Sigmoid colon (tissue), 7 donors: Measurements from ENCODE around the gene PDX1. TPM values are rescaled to one million over a fixed set of nuclear protein-coding genes. Genes with fewer than 3 reads are reported as not detected.

Experiments used
- DNase-seq: peaks from one replicate; pipeline ENCODE4 v3.0.0-alpha.2; 2019
- H3K27ac ChIP-seq, 4 donors: fragments of 200-600 bp; sonication (generic); one replicate each; pipeline ENCODE4 v1.5.1; 2016 to 2019; ENCODE audit warnings: mild to moderate bottlenecking in 1 of 4
- H3K27me3 ChIP-seq, 3 donors: fragments of 200-600 bp; sonication (generic); one replicate each; pipeline ENCODE4 v1.5.1; 2019; ENCODE audit warnings: mild to moderate bottlenecking in 1 of 3
- H3K36me3 ChIP-seq, 4 donors: fragments of 200-600 bp; sonication (generic); one replicate each; pipeline ENCODE4 v1.5.1; 2016 to 2019
- H3K4me1 ChIP-seq, 4 donors: fragments of 200-600 bp; sonication (generic); one replicate each; pipeline ENCODE4 v1.5.1; 2017 to 2019
- H3K4me3 ChIP-seq, 4 donors: fragments of 200-600 bp; sonication (generic); one replicate each; pipeline ENCODE4 v1.5.1; 2017 to 2019; ENCODE audit warnings: mild to moderate bottlenecking in 2 of 4, moderate library complexity in 1 of 4
- H3K9me3 ChIP-seq, 4 donors: fragments of 200-600 bp in 3 of 4; sonication (generic) in 3 of 4; one replicate each; pipeline versions ENCODE4 v1.5.1 to v1.6.1; 2013 to 2019
- CTCF ChIP-seq, 4 experiments: fragments of 450-650 bp in 3 of 4; fragments of 200-600 bp in 1 of 4; IDR thresholded peaks; one replicate each; pipeline ENCODE4 v1.5.1; 2016 to 2019; ENCODE audit warnings: antibody characterized with exemption in 4 of 4, mild to moderate bottlenecking in 3 of 4, moderate library complexity in 2 of 4
- EP300 ChIP-seq, 4 donors: sonication (generic); formaldehyde crosslinking; IDR thresholded peaks; one replicate each; pipeline ENCODE4 v1.6.1; 2017; ENCODE audit warnings: antibody characterized with exemption in 4 of 4
- POLR2A ChIP-seq, 2 donors: fragments of 450-650 bp; IDR thresholded peaks; one replicate each; pipeline ENCODE4 v1.6.1; 2016; ENCODE audit warnings: antibody characterized with exemption in 2 of 2, mild to moderate bottlenecking in 2 of 2, moderate library complexity in 2 of 2
- POLR2AphosphoS5 ChIP-seq, 4 donors: sonication (generic); formaldehyde crosslinking; IDR thresholded peaks; one replicate each; pipeline ENCODE4 v1.6.1; 2017; ENCODE audit warnings: antibody characterized with exemption in 4 of 4
- WGBS, 2 donors: extraction: QIAGEN DNeasy Blood & Tissue Kit; methylation state at CpG; one replicate each; pipeline ENCODE4 v1.1.7; 2013; 5-methylcytosine and 5-hydroxymethylcytosine counted together
- intact Hi-C: fragments of 100-400 bp; cut with DNase I; formaldehyde crosslinking; loops from one replicate; pipeline ENCODE4 v1.15.1; 2023
- polyA plus RNA-seq, 3 donors: library from polyadenylated mRNA; stranded (reverse); fragments of 200-250 nt; gene quantifications; one replicate each; pipeline ENCODE4 v1.2.3, GENCODE V29; 2013
- total RNA-seq, 4 donors: library from RNA; depleted of rRNA; stranded (reverse); fragments of >200 nt; gene quantifications; one replicate each; pipeline ENCODE4 v1.1.0, GENCODE V29; 2016
- donor health status: healthy with polysubstance abuse.
- donor health status: Bipolar disorder and iron deficiency.
- donor health status: healthy.

PDX1 gene
- total and polyA plus RNA-seq, 7 donors, result under 0.01 to 0.39 TPM; not detected in 5

- intact Hi-C loops, result loop anchor here (10.0 kb wide), 1 partner anchor 130 kb away; no protein-coding TSS in a partner anchor
These were observed 34.6 kb downstream of the PDX1 start for GRCh38 chr13:27954406-27954851.

GRCh38 chr13:27955014-27955591 lies 35.3 kb downstream of the PDX1 start:
- Histone ChIP-seq H3K27me3 (peaks cover 52 to 98% (median 75%) of the 10 kb centered on the region in 3 donors), H3K4me3 (no peak overlapping the region)

More at GRCh38 chr13:27954406-27954851, 34.6 kb downstream of the PDX1 start:
- Histone ChIP-seq H3K27ac (peak overlapping the region in 1 of 4 donors; percentile 42), H3K4me1 (peaks cover 0 to 16% (median 15%) of the 10 kb centered on the region in 4 donors), H3K36me3 (no peaks in the 10 kb centered on the region), H3K27me3 (peaks cover 46 to 95% (median 69%) of the 10 kb centered on the region in 3 donors), H3K9me3 (no peaks in the 10 kb centered on the region), H3K4me3 (peak overlapping the region; percentile 12 to 51 (median 40))
- TF ChIP-seq CTCF (IDR thresholded peaks at IDR 0.05) (no peak), POLR2AphosphoS5 (IDR thresholded peaks at IDR 0.05) (no peak), EP300 (IDR thresholded peaks at IDR 0.05) (no peak), POLR2A (IDR thresholded peaks at IDR 0.05) (no peak)
- WGBS, 2 donors, result 1 to 3% methylated on average over 56 of the region's 56 CpGs
- DNase-seq, result no peak

GRCh38 chr13:27956576-27957300 lies 36.9 kb downstream of the PDX1 start:
- no peak overlapping the region for H3K27ac ChIP-seq
- peaks cover 0 to 32% (median 30%) of the 10 kb centered on the region in 4 donors for H3K4me1 ChIP-seq
- 7 to 23% methylated on average over 5 of the region's 5 CpGs for WGBS, 2 donors
- intact Hi-C loops, result loop anchor here (10.0 kb wide), 1 partner anchor 132 kb away; no protein-coding TSS in a partner anchor
- no peak overlapping the region for H3K4me3 ChIP-seq
- TF ChIP-seq POLR2AphosphoS5 (IDR thresholded peaks at IDR 0.05) (no peak), CTCF (IDR thresholded peaks at IDR 0.05) (no peak), EP300 (IDR thresholded peaks at IDR 0.05) (no peak), POLR2A (IDR thresholded peaks at IDR 0.05) (no peak)
- no peaks in the 10 kb centered on the region for H3K36me3 ChIP-seq
- peaks cover 68 to 100% (median 88%) of the 10 kb centered on the region in 3 donors for H3K27me3 ChIP-seq
- no peak for DNase-seq
- H3K9me3 ChIP-seq, result no peaks in the 10 kb centered on the region

More at GRCh38 chr13:27955014-27955591, 35.3 kb downstream of the PDX1 start:
- intact Hi-C loops, result loop anchor here (10.0 kb wide), 1 partner anchor 130 kb away; no protein-coding TSS in a partner anchor
- Histone ChIP-seq H3K27ac (no peak overlapping the region), H3K4me1 (peaks cover 0 to 20% (median 17%) of the 10 kb centered on the region in 4 donors), H3K9me3 (no peaks in the 10 kb centered on the region), H3K36me3 (no peaks in the 10 kb centered on the region)
- no peak for DNase-seq
- WGBS, 2 donors, result 24 to 42% methylated on average over 11 of the region's 11 CpGs
- TF ChIP-seq POLR2AphosphoS5 (IDR thresholded peaks at IDR 0.05), result no peak
- TF ChIP-seq EP300 (IDR thresholded peaks at IDR 0.05), result no peak
- no peak for TF ChIP-seq POLR2A (IDR thresholded peaks at IDR 0.05)
- TF ChIP-seq CTCF (IDR thresholded peaks at IDR 0.05), result no peak

- H3K4me3 ChIP-seq, result peak overlapping the region in 2 of 4 donors; percentile 33 to 40
- intact Hi-C loops, result loop anchor here (10.0 kb wide), 1 partner anchor 135 kb away; no protein-coding TSS in a partner anchor
- H3K4me1 ChIP-seq, result peaks cover 0 to 17% (median 15%) of the 10 kb centered on the region in 4 donors
- peaks cover 60 to 100% (median 68%) of the 10 kb centered on the region in 3 donors for H3K27me3 ChIP-seq
- WGBS, 2 donors, result 6 to 18% methylated on average over 14 of the region's 14 CpGs
- DNase-seq, result no peak
- H3K9me3 ChIP-seq, result no peaks in the 10 kb centered on the region
- H3K36me3 ChIP-seq, result no peaks in the 10 kb centered on the region
- TF ChIP-seq POLR2A (IDR thresholded peaks at IDR 0.05), result no peak
- no peak for TF ChIP-seq CTCF (IDR thresholded peaks at IDR 0.05)
- no peak for TF ChIP-seq EP300 (IDR thresholded peaks at IDR 0.05)
- TF ChIP-seq POLR2AphosphoS5 (IDR thresholded peaks at IDR 0.05), result no peak
- no peak overlapping the region for H3K27ac ChIP-seq
These were observed 40.2 kb downstream of the PDX1 start for GRCh38 chr13:27959976-27960361.
